ENCODE measurements around the gene TFAM. TPM values are rescaled to one million over a fixed set of nuclear protein-coding genes. Genes with fewer than 3 reads are reported as not detected.

TFAM gene
- total and polyA plus RNA-seq, 2 of the 8 experiments (the other 6 are each of a cell fraction or from before 2014, with no cell fraction given) = 29.3 to 97.3 TPM

GRCh38 chr10:58384999-58385783, at the start of gene TFAM (continued):
- no peak; the same call in 1 of the 2 replicates for TF ChIP-seq KDM5A (IDR thresholded peaks at IDR 0.05; ENCODE audit: low read length)
- no peak for TF ChIP-seq SP2 (IDR thresholded peaks at IDR 0.05; ENCODE audit: low read length)
- TF ChIP-seq SIX5 (IDR thresholded peaks at IDR 0.05; ENCODE audit: low read depth, low read length) = no peak
- no peak for TF ChIP-seq EZH2 (IDR thresholded peaks at IDR 0.05; ENCODE audit: low read depth, low read length, severe bottlenecking)
- peak; percentile 75 for TF ChIP-seq KDM4A (IDR thresholded peaks at IDR 0.05; ENCODE audit: low read depth, low read length, severe bottlenecking)
- no peak for TF ChIP-seq RXRA (IDR thresholded peaks at IDR 0.05; ENCODE audit: insufficient read depth, low read depth, low read length)
- TF ChIP-seq RAD21 (IDR thresholded peaks at IDR 0.05 in 1 of 2, conservative IDR thresholded peaks at IDR 0.05 in 1 of 2; ENCODE audit: low read depth in 2 of 2, low read length in 2 of 2) = peak in 1 of 2 experiments; percentile 7; a peak in 1 of 4 replicates
- no peak for TF ChIP-seq TCF12 (IDR thresholded peaks at IDR 0.05; ENCODE audit: low read depth, low read length)
- no peak for TF ChIP-seq SP1 (IDR thresholded peaks at IDR 0.05; ENCODE audit: low read depth, low read length)
- no peak for TF ChIP-seq BACH1 (IDR thresholded peaks at IDR 0.05; ENCODE audit: low read length)
- no peak for TF ChIP-seq CTBP2 (IDR thresholded peaks at IDR 0.05; ENCODE audit: borderline replicate concordance, insufficient read depth, insufficient read length, low read length)
- no peak for TF ChIP-seq SP4 (IDR thresholded peaks at IDR 0.05; ENCODE audit: low read length)
- peak; percentile 20; the same call in 1 of the 2 replicates for TF ChIP-seq CREB1 (IDR thresholded peaks at IDR 0.05)
- TF ChIP-seq ZNF274 (IDR thresholded peaks at IDR 0.05; ENCODE audit: borderline replicate concordance, extremely low read depth, low read length) = no peak
- TF ChIP-seq TBP (IDR thresholded peaks at IDR 0.05; ENCODE audit: low read depth, low read length) = peak; percentile 62; the same call in 1 of the 2 replicates
- TF ChIP-seq USF2 (IDR thresholded peaks at IDR 0.05; ENCODE audit: low read length) = no peak
- peak; percentile 92 to 98 for TF ChIP-seq POLR2A (IDR thresholded peaks at IDR 0.05; ENCODE audit: control extremely low read depth in 1 of 2, low read depth in 2 of 2, low read length in 2 of 2)
- peak; percentile 87 for TF ChIP-seq YY1 (IDR thresholded peaks at IDR 0.05; ENCODE audit: low read depth, low read length)
- TF ChIP-seq POLR2AphosphoS5 (IDR thresholded peaks at IDR 0.05; ENCODE audit: low read depth, low read length) = peak; percentile 87

Measured in H1 (cell line).